GM23338 (cell line): ENCODE measurements around the gene PIK3C3.

Source experiments
- CTCF ChIP-seq, 2 experiments: fragments of 200-600 bp in 1 of 2; sonication (generic) in 1 of 2; conservative IDR thresholded peaks; 2 replicates each; pipeline versions ENCODE4 v1.5.1 to v1.6.1; 2016 to 2017; ENCODE audit warnings: antibody characterized with exemption in 2 of 2, low read depth in 2 of 2, mild to moderate bottlenecking in 2 of 2, moderate library complexity in 1 of 2
- EZH2 ChIP-seq: fragments of 200-600 bp; sonication (generic); IDR thresholded peaks from one replicate; pipeline ENCODE4 v1.8.0; 2017; ENCODE audit warnings: antibody characterized with exemption, mild to moderate bottlenecking, low read depth; ENCODE audit not compliant: unreplicated experiment
- EZH2phosphoT487 ChIP-seq: fragments of 200-600 bp; sonication (generic); IDR thresholded peaks from one replicate; pipeline ENCODE4 v1.8.1; 2018; ENCODE audit warnings: antibody characterized with exemption; ENCODE audit not compliant: unreplicated experiment
- REST ChIP-seq: IDR thresholded peaks from one replicate; pipeline ENCODE4 v1.6.1; 2018; ENCODE audit warnings: antibody characterized with exemption; ENCODE audit not compliant: unreplicated experiment
- STAT1 ChIP-seq: IDR thresholded peaks from one replicate; pipeline ENCODE4 v1.6.1; 2016; ENCODE audit warnings: antibody characterized with exemption; ENCODE audit not compliant: unreplicated experiment

GRCh38 chr18:41922841-41923240, 32.2 kb upstream of the PIK3C3 start:
- no peak for TF ChIP-seq CTCF (conservative IDR thresholded peaks at IDR 0.05; ENCODE audit: low read depth in 2 of 2)
- no peak for TF ChIP-seq REST
- TF ChIP-seq STAT1, result no peak
- TF ChIP-seq EZH2, result no peak
- no peak for TF ChIP-seq EZH2phosphoT487
